ENCODE measurements around the gene NOC4L.

NOC4L gene

DNA sequence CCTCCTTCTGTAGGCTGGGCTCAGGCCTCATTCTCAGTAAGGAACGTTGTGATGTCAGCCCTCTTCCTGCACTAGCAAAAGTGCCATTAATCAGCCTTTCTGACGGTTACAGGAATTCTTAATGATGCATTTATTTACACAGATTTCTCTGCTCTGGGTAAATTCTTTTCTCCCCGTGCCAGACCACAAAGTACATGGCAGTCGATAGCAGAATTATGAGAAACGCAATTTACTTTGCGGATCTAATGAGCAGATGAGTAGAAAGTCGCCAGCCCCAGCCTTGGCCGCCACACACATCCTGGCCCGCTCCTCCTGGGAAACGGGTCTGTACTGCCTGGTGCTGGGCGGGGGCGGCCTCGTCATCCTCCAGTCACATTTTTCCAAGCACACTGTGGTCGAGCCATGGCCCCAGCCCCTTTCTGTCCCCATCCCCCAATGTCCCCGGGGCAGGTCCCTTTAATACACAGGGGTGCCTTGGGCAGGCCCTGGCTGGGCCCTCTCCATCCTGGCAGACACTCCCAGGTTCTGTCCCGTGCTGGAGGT, 25.9 kb downstream of the NOC4L start:
- no peak for DNase-seq

DNA sequence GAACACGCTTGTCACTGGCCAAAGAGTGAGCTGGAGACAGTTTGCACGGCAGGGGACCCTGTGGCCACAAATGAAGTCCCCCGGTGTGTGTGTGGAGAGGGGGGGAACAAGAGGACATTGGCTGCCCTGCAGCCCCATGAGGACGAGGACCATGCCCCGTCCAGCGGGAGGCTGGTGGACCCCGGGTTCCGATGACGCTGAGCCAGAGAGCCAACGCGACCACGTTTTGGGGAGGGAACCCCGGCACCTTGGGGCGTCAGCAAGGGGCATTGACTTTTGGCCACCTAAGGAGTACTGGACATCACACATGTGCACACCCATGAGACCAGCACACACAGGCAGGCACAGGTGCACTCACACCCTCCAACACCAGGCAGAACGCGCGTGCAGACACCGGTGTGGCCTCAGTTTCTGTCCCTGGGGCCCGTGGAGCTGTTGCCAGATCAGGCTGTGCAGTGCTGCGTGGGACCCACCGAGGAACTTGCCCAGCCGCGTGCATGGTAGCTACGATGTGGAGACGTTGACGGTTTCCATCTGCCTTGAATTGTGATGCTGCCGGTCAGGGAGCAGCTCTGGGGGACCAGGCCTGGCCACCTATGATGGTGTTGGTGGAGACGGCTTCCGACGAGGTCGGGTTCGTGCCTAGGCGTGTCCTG, 26.5 kb downstream of the NOC4L start:
- DNase-seq = no peak

DNA sequence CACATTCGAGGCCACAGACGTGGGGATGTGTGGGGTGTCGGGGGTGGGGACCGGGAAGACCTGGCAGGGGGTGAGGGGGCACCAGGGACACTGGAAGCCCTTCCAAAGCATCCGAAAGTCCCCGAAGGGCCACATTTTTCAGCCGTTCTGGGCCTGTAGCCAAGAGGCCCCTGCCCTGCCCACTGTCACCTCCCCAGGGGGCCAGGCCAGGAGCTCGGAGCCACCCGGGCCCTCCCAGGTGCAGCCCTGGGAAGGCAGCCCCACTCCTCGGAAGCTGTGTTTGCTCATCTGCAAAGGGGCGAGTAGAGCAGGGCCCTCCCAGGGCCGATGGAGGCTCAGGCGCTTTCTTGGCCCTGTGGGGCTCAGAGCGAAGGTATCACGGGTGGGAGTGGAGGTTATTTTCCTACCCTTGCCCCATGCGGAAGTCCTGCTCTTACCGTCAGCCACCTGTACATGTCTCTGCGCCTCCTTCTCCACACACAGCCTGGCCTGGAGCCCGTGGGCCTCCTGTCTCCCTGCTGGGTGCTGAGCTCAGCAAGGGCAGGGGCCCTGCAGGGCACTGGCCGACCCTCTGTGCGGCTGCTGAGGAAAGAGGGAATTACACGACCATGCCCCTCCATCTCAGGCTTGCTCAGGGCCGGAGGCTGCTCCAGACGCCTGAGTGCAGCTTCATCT, 27.2 kb downstream of the NOC4L start:
- no peak for DNase-seq

DNA sequence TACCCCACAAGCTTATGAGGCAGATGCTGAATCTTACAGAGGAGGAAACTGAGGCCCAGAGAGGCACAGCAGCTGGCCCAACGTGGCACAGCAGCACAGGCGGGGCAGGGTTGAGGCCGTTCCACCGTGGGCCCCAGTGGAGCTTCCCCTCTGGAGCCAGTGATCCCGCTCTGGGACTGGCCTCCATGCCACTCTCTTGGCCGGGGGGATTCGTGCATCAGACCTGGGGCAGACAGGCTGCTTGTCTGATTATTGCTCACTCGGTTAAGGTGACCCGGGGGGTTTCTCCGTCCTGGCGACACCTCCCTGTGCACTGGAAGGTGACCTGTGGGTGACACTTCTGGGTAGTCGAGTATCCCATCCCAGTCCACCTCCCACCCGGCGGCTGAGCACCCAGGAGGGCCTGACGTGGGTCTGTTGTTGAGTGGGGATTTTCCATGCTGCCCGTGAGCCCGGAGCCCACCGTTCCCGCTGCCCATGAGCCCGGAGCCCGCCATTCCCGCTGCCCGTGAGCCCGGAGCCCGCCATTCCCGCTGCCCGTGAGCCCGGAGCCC, 27.8 kb downstream of the NOC4L start:
- DNase-seq = no peak

DNA sequence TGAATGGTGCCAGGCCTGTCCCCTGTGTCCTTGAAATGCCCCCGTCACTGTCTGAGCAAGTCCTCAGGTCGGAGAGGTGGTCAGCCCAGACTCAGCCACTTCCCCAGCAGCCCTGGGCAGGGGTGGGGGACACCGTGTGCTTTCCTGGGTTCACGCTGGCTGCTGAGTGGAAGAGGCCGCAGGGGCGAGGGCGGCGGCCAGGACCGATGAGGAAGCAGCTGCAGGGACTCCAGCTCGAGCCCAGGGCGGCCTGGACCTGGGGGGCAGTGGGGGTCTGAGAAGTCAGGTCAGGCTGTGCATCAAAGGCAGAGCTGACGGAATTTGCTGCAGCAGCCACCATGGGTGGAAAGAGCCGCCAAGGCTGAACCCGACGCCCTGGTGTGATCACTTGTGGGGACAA, 28.4 kb downstream of the NOC4L start:
- DNase-seq = no peak

DNA sequence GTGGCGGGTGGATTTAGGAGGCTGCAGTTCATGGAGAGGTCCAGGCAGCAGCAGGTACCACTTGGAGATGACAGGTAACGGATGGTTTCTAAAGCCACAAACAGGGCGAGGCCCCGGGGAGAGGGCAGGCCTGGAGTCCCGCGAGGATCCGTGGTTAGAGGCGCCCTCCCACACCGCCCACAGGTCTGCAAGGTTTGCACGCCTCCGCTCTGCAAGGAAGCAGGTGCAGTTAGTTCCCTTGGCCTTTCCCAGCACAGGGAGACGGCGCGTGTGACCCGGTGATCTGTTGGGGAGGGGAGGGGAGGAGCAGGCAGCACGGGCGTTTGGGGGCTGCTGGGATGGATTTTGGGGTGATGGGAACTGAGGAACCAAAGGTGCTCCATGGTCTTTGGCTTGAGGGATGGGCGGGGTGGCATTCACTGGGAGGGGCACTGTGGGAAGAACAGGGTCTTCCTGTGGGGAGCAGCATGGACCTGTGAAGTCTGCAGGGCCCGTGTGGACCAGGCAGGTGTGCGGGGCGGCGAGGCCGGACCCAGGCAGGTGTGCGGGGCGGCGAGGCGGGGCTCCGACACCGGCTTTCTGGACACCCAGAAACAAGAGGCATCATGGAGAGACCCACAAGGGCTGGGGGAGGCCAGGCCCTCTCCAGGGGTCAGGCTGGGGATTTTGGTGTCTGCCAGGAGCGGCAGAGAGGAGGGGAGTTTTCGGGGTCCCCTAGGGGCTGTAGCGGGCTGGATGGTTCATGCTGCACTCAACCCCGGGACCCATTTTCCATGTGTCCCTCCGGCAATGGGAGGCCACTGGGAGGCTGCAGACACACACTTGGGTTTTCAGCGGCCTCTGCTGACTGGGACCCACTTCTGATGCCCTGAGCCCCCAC, 29.1 kb downstream of the NOC4L start:
- no peak for DNase-seq

DNA sequence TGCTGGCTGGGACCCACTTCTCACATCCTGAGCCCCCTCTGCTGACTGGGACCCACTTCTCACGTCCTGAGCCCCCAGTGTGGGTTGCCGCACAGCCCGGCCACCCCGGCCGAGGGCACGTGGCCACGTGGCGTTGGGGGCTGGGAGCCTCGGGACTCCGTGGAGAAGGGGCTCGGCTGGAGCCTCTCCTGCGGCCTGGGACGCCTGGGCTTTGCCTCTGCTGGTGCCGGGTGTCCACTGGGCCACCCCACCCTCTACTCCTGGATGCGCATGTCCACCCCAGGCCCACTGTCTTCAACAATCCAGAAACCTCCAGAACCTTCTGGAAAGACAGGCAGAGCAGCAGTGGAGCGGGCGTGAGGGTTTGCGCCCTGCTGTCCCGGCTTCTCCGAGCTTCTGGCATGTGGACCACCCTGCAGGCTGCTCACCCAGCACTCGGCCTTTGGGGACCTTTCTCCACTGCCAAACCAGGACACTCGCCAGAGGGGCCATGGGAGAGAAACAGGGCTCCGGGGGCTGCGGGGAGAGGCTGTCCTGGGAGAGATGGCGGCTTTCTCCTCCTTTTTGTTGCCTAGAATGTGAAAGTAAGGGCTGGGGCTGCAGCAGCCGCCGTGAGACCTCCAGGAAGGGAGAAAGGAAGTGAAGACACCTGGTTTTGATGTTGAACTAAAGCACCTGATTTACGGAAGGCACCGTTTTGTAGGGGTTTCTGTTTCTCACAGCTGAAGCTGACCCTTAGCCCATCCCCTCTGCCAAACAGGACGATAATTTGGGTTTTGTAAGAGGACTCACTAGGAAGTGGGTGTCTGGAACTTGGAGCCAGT, 30.0 kb downstream of the NOC4L start:
- DNase-seq = no peak

DNA sequence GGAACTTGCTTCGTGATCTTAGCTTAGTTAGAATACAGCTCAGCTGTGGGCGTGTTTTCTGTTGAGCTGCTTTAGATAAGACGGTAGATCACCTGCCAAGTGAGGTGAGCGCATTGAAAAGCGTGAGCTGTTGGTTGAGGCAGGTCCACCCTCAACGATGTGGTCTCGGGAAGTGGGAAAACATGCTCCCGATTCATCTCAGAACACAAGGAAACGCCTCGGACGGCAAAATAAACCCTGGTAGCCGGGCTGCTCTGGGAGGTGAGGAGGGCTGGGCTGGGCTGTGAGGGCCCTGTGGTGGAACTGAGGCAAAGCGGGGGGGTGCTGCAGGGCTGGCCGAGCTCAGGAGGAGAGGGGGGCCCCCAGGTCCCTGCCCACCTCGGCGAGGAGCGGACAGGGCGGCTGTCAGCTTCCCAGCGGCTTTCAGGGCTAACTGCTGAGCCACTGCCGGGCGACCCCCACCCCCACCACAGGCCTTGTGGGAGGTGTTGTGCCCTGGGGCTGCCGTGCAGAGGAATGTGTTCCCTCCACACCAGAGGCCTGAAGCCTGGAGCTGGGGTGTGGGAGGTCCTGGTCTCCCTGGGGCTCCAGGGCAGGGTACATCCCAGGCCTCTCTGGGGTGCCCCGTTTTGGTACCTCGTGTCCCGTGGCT, 30.7 kb downstream of the NOC4L start:
- DNase-seq = no peak

DNA sequence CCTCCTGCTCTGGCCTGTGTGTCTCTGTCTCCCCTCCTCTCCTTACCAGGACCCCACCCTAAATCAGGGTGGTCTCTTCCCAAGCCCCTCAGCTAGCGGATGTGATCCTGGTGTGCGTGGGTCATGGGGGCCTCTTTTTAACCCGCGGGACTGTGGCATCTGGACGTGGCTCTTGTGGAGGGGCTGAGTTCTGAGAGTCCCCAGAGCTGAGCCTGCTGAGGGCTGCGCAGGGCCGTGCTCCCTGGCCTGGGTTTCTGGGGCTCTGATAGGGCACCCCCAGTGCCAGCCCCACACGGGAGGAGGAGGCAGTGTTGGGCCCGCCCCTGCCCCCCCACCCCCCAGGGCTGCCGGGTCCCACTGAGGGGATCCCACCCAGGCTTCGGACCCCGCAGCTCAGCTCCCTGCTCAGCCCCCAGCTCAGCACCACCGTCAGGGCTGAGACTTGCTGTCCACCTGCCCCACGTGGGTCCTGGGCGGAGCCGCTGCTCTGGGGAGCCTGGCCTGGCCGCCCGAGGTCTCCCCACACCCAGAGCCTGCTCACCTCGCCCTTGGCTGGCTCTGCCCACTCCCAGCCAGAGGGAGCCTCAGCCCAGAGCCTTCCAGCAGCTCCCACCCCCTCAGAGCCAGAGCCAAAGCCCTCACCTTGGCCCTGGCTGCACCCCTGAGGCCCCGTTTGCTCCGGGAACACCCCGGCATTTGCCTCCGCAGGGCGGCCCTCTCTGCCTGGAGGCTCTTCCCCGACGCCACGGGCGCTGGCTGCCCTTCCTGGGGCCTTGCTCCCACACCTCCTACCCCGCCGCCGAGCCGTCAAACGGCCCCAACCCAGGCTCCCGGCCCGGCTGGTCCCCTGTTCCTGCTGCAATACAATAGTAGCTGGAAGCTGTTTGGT, 31.5 kb downstream of the NOC4L start:
- DNase-seq = no peak

DNA sequence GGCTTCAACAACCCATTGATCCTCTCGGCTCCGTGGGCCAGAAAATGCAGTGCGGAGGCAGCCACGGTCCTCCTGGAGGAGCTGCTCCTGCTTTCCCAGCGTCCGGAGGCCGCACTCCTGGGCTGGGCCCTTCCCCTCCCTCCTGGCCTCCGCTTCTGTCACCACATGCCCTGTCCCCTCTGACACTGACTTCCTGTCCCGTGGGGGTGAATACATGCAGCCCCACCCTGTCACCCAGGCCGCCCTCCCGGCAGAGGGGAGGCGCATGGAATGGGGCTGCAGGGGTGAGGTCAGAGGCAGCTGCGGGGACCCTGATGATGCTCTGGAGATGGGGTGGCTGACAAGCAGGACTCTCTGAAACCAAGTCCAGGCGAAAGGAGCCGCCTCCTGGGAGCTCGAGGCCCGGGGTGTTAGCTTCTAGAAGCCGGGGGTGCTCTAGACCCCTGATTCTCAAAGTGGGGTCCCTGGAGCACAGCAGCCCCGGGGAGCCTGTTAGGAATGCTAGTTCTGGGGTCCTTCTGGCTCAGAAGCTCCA, 32.2 kb downstream of the NOC4L start:
- DNase-seq = no peak

DNA sequence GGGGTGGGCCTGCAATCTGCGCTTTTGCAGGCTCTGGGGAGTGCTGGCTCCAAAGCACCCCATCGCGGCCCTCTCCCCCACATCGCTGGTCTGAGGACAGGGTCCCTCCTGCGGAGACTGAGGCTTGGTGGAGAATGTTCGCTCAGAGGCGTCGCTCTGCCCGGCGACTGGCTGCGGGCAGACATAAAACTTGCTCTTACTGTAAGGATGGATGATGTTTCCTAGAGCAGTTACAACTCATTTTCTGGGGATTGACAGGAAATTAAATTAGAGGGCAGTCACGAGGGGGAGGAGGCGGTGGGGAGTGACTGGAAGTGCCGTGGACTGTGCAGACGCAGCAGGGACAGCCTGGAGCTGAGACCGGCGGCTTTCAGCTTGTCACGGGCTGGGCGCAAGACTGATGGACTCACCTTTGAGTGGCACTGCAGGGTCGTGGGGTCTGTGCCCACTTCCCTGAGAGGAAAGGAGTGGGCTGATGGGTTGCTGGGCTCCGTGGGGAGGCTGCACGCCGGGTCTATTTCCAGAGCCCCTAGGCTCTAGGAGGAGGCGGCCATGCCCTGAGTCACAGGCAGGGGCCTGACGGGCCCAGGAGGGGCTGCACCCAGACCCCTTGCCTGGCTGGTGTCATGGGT, 32.8 kb downstream of the NOC4L start:
- DNase-seq = no peak

DNA sequence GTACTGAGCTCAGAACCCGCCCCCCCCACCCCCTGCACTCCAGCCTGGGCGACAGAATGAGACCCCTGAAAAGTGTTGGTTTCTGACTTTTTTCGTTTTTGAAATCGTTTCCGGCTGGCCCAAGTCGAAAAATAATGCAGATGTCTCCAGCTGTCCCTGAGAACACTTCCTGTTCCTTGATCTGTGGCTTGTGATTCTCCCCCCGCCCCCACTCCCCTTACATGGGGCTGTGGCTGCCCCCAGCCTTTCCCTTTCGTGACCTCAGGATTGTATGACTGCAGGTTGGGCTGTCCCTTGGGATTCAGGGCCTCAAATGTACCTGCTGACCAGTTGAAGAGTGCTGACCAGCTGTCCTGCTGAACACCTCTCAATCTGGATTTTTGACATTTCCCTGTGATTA, 34.1 kb downstream of the NOC4L start:
- peak; percentile 12 to 46 for DNase-seq

DNA sequence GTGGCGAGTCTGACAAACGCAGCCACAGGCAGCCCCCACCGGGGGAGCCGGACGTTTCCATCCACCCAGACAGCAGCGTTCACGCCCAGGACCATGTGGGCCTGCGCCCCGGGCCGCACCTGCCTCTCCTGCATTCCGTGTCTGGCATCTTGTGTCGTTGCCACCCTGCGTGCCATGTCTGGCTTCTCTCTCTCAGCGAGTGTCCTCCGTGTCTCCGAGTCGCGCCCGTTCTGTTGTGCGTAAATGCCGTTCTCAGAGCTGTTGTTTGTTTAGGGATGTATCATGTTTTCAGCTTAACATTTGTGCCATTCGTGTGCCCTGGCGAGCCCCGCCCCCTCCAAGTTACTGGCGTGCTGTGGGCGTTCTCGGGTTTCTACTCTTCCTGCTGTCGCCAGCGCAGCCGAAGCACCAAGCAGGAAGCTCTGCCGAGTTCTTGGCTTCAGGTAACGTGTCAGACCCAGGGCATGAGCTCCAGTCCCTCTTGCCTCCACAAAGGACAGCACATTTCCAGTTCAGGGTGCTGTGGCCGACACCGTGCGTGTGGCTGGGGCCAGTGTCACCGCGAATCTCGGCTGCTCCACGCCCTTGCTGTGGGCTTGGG, 34.6 kb downstream of the NOC4L start:
- no peak for DNase-seq

DNA sequence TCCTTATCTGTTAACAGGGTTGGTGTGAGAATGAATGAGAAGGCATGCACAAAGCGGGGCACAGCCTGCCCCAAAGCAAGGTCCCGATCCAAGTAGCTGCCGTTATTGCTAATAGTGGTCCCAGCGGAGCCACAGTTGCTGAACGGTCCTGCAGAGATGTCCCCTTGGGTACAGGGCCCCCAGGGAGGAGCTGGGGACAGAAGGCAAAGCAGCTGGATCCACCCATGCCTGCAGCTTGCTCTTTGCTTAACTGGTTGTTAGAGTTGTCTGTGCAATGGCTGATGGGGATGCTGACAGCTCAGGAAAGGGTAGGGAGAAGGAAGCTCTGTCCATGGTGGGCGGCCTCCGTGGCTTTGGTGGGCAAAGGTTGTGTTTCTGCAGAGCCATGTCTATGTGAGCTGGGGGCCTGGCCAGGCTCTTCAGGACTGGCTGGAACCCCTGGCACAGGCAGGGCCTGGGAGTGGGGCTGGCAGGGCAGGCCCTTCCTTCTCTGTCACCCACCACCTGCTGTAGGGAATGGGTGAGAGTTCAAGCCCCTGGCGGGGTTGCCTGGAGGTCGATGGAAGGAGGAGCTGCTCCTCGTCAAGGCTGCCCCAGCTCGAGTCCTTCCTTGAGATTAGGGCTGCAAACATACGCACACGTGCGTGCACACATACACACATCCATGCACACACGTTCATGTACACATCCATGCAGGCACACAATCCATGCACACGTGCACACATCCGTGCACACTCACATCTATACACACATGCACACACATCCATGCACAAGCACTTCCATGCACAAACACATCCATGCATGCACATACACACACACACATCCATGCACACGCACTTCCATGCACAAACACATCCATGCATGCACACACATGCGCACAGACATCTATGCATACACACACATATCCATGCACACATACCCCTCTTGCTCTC, 35.4 kb downstream of the NOC4L start:
- DNase-seq = no peak

DNA sequence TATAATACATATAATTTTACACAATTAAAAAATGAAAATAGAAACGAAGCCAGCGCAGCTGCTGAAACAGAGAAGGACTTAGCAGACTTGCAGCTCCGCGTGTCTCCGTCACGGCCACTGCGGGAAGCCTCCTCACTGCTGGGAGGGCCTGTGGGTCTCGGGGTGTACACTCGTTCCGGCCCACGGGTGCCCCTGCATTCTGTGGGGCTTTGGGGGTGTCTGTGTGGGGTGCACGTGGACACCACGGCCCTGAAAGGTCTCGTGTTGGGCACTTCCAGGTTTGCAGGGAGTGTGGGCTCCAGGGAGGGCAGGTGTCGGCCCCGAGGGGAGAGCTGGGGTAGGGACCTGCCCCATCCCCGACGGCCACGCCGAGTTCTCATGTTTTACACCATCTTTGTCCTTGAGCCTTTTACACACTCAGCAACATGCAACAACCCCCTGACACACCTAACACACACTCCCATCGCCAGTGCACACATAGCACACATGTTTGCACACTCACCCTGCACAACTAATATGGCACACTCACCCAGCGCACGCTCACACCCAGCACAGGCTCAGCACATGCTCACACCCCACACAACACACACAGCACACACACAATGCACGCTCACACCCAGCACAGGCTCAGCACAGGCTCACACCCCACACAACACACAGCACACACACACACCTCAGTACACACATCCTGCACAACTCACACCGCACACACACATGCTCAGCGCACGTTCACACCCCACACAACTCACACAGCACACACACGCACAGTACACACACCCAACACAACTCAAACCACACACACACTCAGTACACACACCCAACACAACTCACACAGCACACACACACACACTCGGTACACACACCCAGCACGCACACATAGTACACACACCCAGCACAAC, 36.6 kb downstream of the NOC4L start:
- DNase-seq = no peak

DNA sequence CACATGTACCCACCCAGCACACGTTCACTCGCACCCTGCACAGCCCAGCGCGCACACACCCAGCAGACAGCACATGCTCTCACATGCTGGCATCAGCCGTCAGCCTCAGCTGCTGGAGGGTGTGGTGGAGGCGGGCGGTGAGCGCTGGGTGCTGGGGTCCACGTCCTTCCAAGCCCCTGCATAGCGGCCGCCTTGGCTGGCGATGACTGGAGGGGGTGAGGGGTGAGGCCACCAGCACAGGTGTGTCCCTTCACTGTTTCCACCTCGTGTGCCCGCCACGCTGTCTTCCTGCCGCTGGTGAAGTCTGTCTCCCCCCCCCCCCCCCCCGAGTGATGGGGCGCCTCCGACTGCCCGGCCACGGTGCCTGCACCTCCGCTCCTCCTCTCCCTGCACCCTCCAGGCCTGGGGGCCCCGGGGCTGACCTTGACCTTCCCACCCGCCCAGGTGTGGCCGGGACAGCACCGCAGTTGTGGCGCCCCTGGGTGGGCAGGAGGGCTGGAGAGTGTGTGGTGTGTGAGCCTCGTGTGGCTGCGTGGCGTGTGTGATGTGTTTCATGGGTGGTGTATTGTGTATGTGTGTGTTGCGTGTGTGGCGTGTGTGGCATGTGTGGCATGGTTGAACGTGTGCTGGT, 37.4 kb downstream of the NOC4L start:
- no peak for DNase-seq

Measured in inflammatory macrophage (primary cell).